HT-29 (cell line): ENCODE data around the gene MMAB. TPM values are rescaled to one million over a fixed set of nuclear protein-coding genes. Genes with fewer than 3 reads are reported as not detected.

Source experiments
- DNase-seq: peaks from one replicate; pipeline ENCODE4 v3.0.0-alpha.2; 2015; ENCODE audit warnings: low spot score
- total RNA-seq: library from RNA; depleted of rRNA; stranded (reverse); fragments of >200 nt; shearing (Covaris generic); gene quantifications from 2 replicates; pipeline ENCODE4 v1.2.3, GENCODE V29; 2014

Gene MMAB
- total RNA-seq, 1 experiment from 2014 or later: 83.5 TPM

DNA sequence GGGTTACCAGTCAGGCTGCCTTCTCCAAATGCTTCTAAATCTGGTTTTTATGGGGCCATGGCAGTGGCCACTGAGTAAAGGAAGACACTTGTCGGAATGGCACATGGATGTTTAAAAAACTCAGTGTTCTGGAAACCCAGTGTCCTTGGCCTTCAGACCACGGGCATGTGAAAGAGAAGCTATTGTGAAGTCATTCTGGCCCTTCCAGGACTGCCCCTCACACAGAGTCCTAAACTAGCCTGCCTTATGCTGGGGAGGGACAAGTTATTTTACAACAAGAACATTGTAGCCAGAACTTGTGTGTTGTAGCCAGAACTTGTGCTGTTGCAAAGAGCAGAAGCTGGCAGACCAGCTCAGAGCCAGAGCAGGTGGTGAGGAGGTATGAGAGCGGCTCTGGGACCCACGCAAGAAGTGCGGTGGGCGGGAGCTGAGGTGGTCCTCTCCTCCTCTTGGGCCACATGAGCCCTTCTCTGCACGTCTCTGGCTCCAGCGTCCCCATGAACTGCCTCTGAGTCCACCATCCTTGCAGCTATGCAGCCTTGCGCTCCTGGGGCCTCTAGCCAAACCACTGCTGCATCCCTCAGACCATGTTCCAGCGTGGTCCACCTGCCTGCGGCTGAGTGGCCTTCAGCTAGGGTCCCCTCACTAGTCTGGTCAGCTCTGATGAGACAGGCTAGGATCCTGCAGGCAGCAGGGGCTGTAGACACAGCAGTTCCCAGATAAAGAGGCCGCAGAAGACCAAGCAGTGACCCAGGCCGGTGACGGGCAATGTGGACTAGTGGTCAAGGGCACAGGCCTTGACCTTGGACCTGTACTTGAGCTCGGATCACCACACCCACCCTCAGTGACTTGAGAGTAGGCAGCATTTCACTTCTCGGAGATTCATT, 32.5 kb downstream of the MMAB start:
- no peak for DNase-seq

DNA sequence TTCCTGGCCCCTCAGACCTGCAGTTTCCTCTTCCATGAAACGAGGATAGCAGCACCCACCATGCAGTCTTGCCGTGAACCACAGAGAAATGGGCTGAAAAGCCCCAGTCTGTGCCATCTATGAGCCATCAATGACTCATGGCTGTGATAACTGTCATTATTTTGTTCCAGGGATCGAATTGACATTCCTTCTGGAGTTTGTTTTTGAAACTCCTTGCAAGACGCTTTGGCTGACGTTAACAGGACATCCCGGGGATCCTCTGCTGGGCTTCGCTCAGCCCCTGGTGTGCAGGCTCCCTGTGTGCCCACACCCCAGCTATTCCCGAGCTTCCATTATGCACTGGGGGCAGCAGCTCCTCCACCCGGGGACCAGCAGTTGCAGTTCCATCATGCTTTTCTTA, 33.8 kb downstream of the MMAB start:
- DNase-seq: no peak

DNA sequence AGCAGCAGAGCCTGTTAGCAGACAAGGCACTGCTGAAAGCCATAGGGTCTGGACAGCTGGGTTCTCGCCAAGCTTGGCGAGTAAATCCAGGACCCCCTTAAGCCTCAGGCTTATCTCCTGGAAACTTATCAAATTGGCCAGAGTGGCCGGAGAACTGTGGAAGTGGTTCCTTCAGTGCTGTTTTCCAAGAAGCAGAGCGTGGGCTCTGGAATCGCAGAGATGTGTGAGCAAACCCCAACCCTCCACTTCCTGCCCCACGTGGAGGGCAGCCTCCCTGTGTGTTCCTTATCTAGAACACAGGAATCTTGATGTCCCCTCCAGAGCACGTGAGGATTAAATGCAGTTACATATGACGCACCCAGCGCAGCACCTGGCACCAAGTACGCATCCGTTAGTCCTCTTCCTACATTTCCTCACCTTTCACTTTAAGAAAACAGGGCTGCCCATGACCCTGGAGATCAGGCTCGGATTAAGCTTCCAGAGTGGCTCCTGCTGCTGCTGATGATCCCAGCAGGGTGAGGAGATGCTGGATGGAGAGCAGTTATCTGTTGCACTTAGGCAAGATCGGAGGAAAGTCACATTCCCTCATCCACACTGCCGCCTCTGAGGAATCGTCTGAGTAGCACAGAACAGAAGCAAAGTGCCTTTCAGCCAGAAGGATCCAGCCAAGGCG, 35.0 kb downstream of the MMAB start:
- DNase-seq: no peak

DNA sequence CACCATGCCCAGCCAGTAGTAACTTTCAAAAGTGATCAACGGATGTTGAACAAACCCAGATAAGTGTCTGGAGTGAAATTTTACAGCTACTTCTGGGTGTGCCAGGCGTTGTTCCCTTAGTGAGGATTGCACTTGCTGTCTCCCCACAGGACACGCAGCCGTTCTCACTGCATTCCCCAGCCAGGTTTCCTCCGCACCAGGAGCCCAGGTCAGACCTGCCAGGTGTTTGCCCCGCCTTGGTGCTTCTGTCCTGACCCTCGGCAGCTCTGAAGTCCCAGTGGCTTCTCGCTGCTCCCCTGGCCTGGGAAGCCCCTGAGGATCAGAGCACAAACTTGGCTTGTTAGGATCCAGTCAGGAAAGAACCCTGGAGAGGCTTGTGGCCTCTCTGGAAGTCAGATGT, 36.2 kb downstream of the MMAB start:
- DNase-seq: no peak

GRCh38 chr12:109535863-109536250, 37.4 kb downstream of the MMAB start:
- no peak for DNase-seq

- no peak for DNase-seq
Measured at GRCh38 chr12:109535231-109535862, 38.0 kb downstream of the MMAB start.

GRCh38 chr12:109534456-109534855, 38.8 kb downstream of the MMAB start:
- DNase-seq: no peak

DNA sequence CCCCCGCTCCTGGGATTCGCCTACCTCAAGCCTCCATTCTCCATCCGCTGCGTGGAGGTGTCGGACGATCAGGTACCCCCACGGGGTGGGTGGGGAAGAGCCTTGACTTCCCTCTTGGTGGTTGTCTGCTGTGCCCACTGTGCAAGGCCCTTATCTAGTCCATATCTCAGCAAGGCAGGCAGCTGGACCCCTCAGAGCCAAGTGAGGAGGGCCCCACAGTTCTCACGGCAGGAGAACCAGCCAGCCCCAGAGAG, 39.9 kb downstream of the MMAB start:
- DNase-seq: no peak

DNA sequence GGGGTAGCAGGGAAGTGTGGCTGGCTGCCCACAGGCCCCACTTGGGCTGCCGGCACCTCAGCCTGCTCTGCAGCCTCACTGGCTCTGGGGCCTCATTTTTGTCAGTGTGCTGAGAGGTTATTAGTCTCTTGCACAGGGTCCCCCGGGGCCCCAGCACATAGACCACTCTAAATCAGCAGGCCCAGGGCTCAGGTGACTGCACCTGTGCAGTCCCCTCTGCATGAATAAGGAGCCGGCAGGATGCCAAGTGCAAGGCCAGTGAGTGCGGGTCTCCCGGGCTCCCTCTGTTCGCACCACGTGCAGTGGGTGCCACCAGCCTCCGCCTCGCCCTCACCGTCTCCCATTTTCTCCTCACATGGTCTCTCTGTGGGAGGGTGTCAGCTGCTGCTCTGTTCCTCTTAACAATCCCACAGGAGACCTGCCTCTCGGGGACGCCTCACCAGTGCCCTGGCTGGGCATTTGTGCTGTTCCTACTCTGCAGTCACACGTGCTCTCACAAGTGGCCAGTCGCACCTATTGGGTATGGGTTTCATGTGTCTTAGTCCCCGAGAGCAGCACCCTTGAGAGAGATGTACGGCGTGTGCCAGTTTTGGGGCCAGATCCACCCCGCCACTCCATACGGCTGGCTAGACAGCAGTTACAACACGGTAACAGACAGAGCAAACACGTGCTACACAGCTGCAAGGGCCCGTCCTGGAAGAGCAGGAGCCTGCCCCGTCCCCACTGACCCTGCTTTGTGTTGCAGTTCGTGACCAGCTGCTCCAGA, 40.4 kb downstream of the MMAB start:
- no peak for DNase-seq

DNA sequence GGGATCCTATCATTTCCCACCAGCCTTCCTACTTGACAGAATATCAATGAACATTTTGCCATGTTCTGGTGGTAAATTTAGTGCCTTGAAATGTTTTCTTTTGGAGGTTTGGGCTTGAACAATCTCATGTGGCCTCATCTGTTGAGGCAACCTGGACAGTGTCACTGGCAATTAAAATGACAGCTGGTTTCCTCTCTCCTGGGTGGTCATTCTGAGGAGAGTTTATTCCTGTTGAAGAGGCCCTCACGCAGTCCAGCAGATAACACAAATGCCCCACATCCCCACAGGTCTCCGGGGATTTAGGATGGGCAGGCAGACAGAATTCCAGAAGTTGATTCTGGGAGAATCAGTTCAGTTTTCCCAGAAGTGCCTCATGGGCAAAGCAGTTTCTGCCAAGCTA, 41.9 kb downstream of the MMAB start:
- DNase-seq: no peak

DNA sequence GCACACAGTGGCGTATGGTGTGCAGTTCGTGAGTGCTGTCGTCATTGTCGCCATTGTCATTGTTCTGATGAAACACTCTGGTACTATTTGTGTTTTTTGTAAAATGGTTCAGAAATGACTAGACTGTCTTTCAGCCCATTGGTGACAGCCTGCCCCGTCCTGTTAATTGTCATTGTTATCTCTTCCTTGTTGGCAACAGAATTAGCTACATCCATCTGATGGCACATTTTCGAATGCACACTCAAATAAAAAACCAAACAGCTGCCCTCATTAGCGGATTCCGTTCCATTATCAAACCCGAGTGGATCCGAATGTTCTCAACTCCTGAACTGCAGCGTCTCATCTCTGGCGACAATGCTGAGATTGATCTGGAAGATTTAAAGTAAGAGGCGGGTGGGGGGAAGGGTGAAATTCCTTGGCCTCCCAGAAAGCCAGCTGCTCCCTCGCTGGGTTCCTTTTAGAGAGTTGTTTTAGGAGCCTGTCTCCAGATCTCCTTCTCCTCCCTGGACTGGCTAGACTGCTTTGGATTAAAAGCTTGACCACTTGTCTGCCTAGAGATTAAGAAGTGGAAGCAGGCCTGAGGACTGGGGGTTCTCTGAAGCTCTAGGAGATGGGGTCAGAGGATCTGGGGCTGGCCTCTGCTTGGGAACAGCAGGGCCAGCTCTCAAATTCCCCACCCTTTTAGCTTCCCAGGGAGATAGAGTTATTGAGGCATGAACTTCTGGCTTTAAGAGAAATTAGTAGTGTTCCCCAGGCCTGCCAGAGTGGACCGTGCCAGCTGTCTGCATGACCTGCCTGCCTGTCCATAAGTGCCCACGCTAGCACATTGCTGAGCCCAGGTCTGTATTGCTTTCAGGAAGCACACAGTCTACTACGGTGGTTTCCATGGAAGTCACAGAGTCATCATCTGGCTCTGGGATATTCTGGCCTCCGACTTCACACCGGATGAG, 43.3 kb downstream of the MMAB start:
- DNase-seq: no peak

DNA sequence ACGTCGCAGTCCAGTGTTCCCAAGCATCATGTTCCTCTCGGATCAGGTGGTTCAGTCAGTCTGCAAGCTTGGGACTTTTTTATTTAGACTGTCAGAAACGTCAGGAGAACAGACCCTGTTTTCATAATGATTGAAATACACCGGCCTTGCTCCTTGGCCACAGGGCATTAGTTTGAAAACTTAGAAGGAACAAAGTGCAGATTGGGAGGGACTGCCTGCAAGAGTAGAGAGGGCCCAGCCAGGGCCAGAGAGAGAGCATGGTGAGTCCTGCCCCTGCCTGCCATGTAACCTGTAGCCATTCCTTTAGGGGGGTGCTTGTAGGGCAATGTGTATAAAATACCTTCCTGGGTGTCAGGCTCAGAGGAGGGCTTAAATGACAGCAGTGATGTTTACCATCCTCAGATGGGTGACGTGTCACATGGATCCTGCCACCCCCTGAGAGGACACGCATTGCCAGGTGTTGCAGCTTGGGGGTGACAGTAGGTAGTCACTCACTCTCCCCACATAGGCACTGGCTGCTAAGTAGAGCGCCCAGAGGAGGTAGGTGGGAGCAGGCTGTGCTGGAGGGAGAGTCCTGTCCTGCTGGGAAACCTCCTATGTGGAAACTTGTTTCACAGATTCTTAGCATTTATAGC, 45.7 kb downstream of the MMAB start:
- DNase-seq: no peak

DNA sequence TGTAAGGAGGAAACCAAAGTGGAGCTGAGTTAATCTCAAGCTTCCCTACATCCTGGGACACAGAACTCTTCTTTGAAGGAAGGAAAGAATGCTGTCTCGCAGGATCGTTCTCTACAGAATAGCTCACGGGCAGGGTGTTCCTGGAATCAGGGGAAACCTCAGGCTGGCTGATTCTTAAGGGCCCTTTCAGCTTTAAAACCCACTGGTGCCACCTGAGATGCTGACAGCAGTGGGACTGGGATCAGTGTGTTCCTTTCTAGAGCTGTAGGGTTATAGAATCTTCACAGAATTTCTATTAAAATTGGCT, 48.1 kb downstream of the MMAB start:
- no peak for DNase-seq

DNA sequence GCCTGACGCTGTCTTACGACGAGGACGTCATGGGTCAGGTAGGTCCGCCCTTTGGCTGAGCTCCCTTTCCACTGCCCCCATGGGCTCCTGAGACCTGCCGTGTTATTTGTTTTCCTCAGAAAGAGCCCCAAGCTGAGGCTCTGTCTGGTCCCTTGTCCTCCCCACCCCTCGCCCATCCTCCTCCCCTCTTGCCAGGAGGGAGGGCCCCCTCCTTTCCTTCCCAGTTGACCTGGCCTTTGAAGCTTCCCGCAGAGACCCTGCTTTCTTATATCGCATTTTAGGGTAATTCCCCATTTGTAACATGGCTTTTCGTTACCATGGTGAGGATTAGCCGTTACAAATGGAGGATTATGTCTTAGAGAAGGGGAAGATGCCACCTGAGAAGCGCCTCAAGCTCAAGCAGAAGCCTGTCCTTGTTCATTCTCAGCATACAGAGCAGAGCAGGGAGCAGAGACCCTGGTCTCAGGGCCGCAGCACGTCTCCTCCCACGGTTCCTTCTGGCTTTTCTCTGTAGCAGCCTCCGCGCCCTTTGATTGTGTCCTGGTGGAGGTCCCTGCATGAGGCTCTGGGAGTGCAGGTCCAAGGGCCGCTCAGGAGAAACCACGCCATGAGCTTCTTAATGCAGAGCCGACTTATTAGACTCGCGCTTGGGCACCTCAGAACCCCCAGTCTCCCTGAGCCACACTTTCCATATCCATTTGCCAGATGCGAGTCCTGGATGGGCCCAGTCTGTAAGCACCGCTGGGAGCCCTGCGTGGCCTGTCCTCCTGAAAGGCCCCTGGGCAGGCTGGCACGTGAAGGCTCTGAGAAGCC, 48.6 kb downstream of the MMAB start:
- DNase-seq: no peak

- no peak for DNase-seq
Measured at GRCh38 chr12:109523504-109523903, 49.8 kb downstream of the MMAB start.

- no peak for DNase-seq
Measured at GRCh38 chr12:109523071-109523470, 50.2 kb downstream of the MMAB start.

GRCh38 chr12:109521831-109522230, 51.5 kb downstream of the MMAB start:
- DNase-seq: no peak

- no peak for DNase-seq
Measured at GRCh38 chr12:109519787-109520186, 53.5 kb downstream of the MMAB start.

GRCh38 chr12:109518820-109519665, 54.3 kb downstream of the MMAB start:
- peak; percentile 79 for DNase-seq
